Measurements from ENCODE around the gene HERC5.

GRCh38 chr4:88518911-88519310 lies 62.0 kb downstream of the HERC5 start:
- TF ChIP-seq CTCF (IDR thresholded peaks at IDR 0.05 in 4 of 5, conservative IDR thresholded peaks at IDR 0.05 in 1 of 5) (no peak), POLR2A (IDR thresholded peaks at IDR 0.05) (no peak)

All from gastrocnemius medialis (tissue), 4 donors.